Lower lobe of right lung (tissue), 2 donors: ENCODE data around the gene TOM1L2. TPM values are rescaled to one million over a fixed set of nuclear protein-coding genes. Genes with fewer than 3 reads are reported as not detected.

Experiments
- ATAC-seq, 2 donors: fragments of 200-7000 bp; cut with Tn5 transposase; one replicate each; pipeline ENCODE4 v1.9.1; 2020 to 2022; ENCODE audit warnings: mild to moderate bottlenecking in 2 of 2, moderate library complexity in 2 of 2
- DNase-seq: peaks from one replicate; pipeline ENCODE4 v3.0.0-alpha.2; 2020
- H3K27ac ChIP-seq: fragments of 200-600 bp; one replicate; pipeline ENCODE4 v1.8.0; 2022
- H3K27me3 ChIP-seq: fragments of 200-600 bp; one replicate; pipeline ENCODE4 v1.8.0; 2022; ENCODE audit warnings: low read depth
- H3K36me3 ChIP-seq: fragments of 200-600 bp; one replicate; pipeline ENCODE4 v1.8.0; 2022; ENCODE audit warnings: mild to moderate bottlenecking
- H3K4me1 ChIP-seq: fragments of 200-600 bp; one replicate; pipeline ENCODE4 v1.8.0; 2022
- H3K4me3 ChIP-seq: fragments of 200-600 bp; one replicate; pipeline ENCODE4 v1.8.0; 2022; ENCODE audit warnings: mild to moderate bottlenecking
- H3K9me3 ChIP-seq: fragments of 200-600 bp; one replicate; pipeline ENCODE4 v1.8.0; 2022
- CTCF ChIP-seq: fragments of 200-600 bp; IDR thresholded peaks from one replicate; pipeline ENCODE4 v1.8.0; 2022; ENCODE audit warnings: antibody characterized with exemption, mild to moderate bottlenecking
- intact Hi-C: fragments of 100-400 bp; cut with DNase I; formaldehyde crosslinking; loops from one replicate; pipeline ENCODE4 v1.11.0; 2022
- total RNA-seq: library from RNA; stranded (reverse); fragmentation: NEBNext Ultra II Directional; extraction: Animal tissue kit (Norgen Biotek cat#: 25700); gene quantifications from one replicate; pipeline ENCODE4 v1.2.1, GENCODE V29; 2021
- donor health status: DM: no; HTN: yes; CAD: no; lungs with severe emphysema.

TOM1L2 gene
- total RNA-seq, 1 donor from 2014 or later: 63.4 TPM

DNA sequence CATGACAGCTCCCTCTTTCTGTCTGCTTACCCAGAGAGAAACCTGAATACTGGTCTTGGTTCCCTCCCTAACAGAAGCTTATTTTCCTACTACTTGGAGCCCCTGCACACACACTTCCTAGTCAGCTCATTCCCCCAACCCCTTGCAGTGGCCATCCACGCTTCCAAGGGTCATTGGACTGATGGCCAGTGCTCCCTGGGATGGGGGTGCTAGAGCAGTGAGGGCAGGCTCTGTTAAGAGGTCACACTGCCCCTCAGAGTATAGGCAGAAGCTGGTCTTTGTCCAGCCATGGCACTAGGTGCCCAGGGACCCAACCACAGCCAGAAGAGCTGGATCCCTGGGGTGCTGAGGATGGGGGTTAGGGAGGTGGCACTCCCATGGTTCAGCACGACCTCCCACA lies 13.0 kb upstream of the TOM1L2 start:
- no peak for TF ChIP-seq CTCF
- Histone ChIP-seq H3K36me3 (peaks cover 7% of the 10 kb centered on the region), H3K9me3 (no peaks in the 10 kb centered on the region), H3K27ac (no peak overlapping the region), H3K27me3 (no peaks in the 10 kb centered on the region), H3K4me3 (no peak overlapping the region), H3K4me1 (no peaks in the 10 kb centered on the region)
- intact Hi-C loops: no loop called here
- DNase-seq (no peak), ATAC-seq (no peak)

GRCh38 chr17:17983776-17984175 lies 11.6 kb upstream of the TOM1L2 start:
- DNase-seq: no peak
- H3K27me3 ChIP-seq: no peaks in the 10 kb centered on the region
- H3K36me3 ChIP-seq: peaks cover 3% of the 10 kb centered on the region
- no peak for ATAC-seq
- intact Hi-C loops: no loop called here
- H3K4me3 ChIP-seq: no peak overlapping the region
- no peak for TF ChIP-seq CTCF
- H3K27ac ChIP-seq: no peak overlapping the region
- H3K4me1 ChIP-seq: no peaks in the 10 kb centered on the region
- H3K9me3 ChIP-seq: no peaks in the 10 kb centered on the region

DNA sequence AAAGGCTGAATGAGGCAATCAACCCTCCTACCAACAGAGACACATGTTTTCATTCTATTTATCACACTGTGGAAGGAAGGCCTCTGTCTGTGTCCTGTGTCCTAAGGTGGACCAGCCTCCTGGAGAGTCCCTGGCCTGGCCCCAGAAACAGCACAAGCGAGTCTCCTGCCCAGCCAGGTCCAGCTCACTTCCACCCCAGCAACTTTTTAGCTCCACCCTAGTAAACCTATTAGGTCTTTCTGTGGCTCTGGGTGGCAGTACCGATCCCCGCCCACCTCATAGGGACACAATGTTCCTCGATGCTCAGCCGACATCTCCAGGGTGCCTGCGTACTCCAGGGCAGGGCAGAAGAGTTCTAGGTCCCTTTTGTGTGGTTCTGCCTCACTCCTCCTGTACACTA lies 11.2 kb upstream of the TOM1L2 start:
- DNase-seq: no peak
- TF ChIP-seq CTCF: no peak
- Histone ChIP-seq H3K27me3 (no peaks in the 10 kb centered on the region), H3K4me1 (no peaks in the 10 kb centered on the region), H3K27ac (no peak overlapping the region), H3K36me3 (no peaks in the 10 kb centered on the region), H3K9me3 (no peaks in the 10 kb centered on the region), H3K4me3 (no peak overlapping the region)
- intact Hi-C loops: no loop called here
- ATAC-seq: peak in 1 of 2 donors; percentile 31

GRCh38 chr17:17982801-17983200 lies 10.6 kb upstream of the TOM1L2 start:
- no peak for DNase-seq
- Histone ChIP-seq H3K27me3 (no peaks in the 10 kb centered on the region), H3K4me1 (no peaks in the 10 kb centered on the region), H3K9me3 (no peaks in the 10 kb centered on the region), H3K27ac (no peak overlapping the region), H3K4me3 (no peak overlapping the region), H3K36me3 (no peaks in the 10 kb centered on the region)
- no peak for TF ChIP-seq CTCF
- intact Hi-C loops: no loop called here
- ATAC-seq: no peak

GRCh38 chr17:17981330-17981729 lies 9.1 kb upstream of the TOM1L2 start:
- no peak overlapping the region for H3K27ac ChIP-seq
- no peak overlapping the region for H3K4me3 ChIP-seq
- no peak for ATAC-seq
- intact Hi-C loops: no loop called here
- H3K4me1 ChIP-seq: no peaks in the 10 kb centered on the region
- no peaks in the 10 kb centered on the region for H3K27me3 ChIP-seq
- no peaks in the 10 kb centered on the region for H3K9me3 ChIP-seq
- no peak for DNase-seq
- no peaks in the 10 kb centered on the region for H3K36me3 ChIP-seq
- no peak for TF ChIP-seq CTCF

- intact Hi-C loops: no loop called here
- Histone ChIP-seq H3K4me3 (no peak overlapping the region), H3K36me3 (no peaks in the 10 kb centered on the region), H3K4me1 (no peaks in the 10 kb centered on the region), H3K27ac (no peak overlapping the region), H3K27me3 (no peaks in the 10 kb centered on the region), H3K9me3 (no peaks in the 10 kb centered on the region)
- TF ChIP-seq CTCF: no peak
- no peak for DNase-seq
- no peak for ATAC-seq
Measured at GRCh38 chr17:17979778-17980177, 7.6 kb upstream of the TOM1L2 start.
